Measurements from ENCODE around the gene ZER1. TPM values are rescaled to one million over a fixed set of nuclear protein-coding genes. Genes with fewer than 3 reads are reported as not detected.

Gene ZER1
- total RNA-seq, 1 donor from 2014 or later = 37.2 TPM

DNA sequence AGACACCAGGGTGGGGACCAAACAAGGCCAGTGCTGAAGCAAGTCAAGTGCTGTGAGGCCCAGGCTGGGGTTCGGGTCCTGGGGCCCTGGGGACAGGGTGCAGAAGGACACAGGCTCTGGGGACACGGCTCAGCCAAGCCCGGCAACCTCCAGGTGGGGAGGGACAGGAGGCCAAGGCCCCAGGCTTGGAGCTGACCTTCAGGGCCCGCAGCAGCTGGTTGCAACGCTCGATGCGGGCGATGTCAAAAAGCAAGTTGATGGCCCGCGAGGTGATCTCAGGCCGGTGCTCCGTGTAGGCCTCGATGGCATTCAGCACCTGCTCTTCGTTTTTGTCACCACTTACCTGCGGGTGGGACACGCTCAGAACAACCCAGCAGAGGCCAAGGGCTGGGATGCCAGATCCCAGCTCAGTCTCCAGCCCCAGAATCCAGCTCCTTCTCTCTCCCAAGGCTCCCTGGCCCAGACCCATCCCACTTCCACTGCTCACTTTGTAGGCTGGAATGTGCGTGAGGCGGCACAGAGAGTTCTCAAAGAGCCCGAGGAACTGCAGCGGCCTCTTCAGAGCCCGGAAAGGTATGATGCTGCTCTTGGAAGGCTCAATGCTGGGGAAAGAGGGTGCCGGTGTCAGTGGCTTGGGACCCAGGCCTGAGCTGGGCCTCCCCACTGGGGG is 20.7 kb downstream of the ZER1 start:
- no peak overlapping the region for H3K4me3 Mint-ChIP-seq
- TF ChIP-seq, protein P1, sequence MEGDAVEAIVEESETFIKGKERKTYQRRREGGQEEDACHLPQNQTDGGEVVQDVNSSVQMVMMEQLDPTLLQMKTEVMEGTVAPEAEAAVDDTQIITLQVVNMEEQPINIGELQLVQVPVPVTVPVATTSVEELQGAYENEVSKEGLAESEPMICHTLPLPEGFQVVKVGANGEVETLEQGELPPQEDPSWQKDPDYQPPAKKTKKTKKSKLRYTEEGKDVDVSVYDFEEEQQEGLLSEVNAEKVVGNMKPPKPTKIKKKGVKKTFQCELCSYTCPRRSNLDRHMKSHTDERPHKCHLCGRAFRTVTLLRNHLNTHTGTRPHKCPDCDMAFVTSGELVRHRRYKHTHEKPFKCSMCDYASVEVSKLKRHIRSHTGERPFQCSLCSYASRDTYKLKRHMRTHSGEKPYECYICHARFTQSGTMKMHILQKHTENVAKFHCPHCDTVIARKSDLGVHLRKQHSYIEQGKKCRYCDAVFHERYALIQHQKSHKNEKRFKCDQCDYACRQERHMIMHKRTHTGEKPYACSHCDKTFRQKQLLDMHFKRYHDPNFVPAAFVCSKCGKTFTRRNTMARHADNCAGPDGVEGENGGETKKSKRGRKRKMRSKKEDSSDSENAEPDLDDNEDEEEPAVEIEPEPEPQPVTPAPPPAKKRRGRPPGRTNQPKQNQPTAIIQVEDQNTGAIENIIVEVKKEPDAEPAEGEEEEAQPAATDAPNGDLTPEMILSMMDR (IDR thresholded peaks at IDR 0.05; ENCODE audit: unreplicated experiment) = no peak
- no peak for DNase-seq (ENCODE audit: low spot score in 2 of 2, unreplicated experiment in 2 of 2)
- no peaks in the 10 kb centered on the region for H3K27me3 Mint-ChIP-seq (ENCODE audit: low read depth)
- no peaks in the 10 kb centered on the region for H3K4me1 Mint-ChIP-seq
- no peak overlapping the region for H3K27ac Mint-ChIP-seq
- peaks cover 6% of the 10 kb centered on the region for H3K36me3 Mint-ChIP-seq
- H3K9me3 Mint-ChIP-seq = no peaks in the 10 kb centered on the region

DNA sequence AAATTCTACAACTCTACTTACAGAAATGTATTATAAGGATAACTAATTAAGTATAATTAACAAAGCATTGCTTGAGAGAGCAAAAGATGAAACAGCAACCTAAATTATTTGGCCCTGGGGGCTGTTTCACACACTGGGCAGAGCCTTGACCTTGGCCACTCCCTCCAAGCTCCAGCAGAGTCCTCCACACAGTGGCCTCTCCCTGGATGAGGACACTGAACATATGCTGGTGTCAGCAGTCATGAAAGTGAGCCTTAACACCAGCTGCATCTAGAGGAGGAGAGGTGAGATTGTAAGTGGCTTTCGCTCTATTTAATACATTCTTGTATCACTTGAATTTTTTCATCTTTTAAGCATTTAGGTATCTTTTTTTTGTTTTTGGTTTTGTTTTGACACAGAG is 24.5 kb downstream of the ZER1 start:
- peaks cover 9% of the 10 kb centered on the region for H3K36me3 Mint-ChIP-seq
- H3K4me1 Mint-ChIP-seq = no peaks in the 10 kb centered on the region
- TF ChIP-seq, protein P1 (IDR thresholded peaks at IDR 0.05; ENCODE audit: unreplicated experiment) = no peak
- DNase-seq (ENCODE audit: low spot score in 2 of 2, unreplicated experiment in 2 of 2) = no peak
- no peak overlapping the region for H3K4me3 Mint-ChIP-seq
- no peaks in the 10 kb centered on the region for H3K27me3 Mint-ChIP-seq (ENCODE audit: low read depth)
- H3K27ac Mint-ChIP-seq = no peak overlapping the region
- no peaks in the 10 kb centered on the region for H3K9me3 Mint-ChIP-seq

DNA sequence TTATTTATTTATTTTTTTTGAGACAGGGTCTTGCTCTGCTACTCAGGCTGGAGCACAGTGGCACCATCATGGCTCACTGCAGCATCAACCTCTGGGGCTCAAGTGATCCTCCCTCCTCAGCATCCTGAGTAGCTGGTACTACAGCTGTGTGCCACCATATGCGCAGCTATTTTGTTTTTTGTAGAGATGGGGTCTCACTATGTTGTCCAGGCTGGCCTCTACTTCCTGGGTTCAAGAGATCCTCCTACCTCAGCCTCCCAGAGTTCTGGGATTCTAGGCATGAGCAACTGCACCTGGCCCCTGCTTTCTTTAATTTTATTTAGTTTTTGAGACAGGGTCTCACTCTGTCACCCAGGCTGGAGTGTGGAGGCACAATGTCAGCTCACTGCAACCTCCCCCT is 28.3 kb downstream of the ZER1 start:
- Mint-ChIP-seq H3K4me3 (no peak overlapping the region), H3K4me1 (no peaks in the 10 kb centered on the region), H3K27me3 (ENCODE audit: low read depth) (no peaks in the 10 kb centered on the region), H3K9me3 (no peaks in the 10 kb centered on the region), H3K27ac (no peak overlapping the region), H3K36me3 (peaks cover 20% of the 10 kb centered on the region)
- TF ChIP-seq, protein P1 (IDR thresholded peaks at IDR 0.05; ENCODE audit: unreplicated experiment) = no peak
- no peak for DNase-seq (ENCODE audit: low spot score in 2 of 2, unreplicated experiment in 2 of 2)

DNA sequence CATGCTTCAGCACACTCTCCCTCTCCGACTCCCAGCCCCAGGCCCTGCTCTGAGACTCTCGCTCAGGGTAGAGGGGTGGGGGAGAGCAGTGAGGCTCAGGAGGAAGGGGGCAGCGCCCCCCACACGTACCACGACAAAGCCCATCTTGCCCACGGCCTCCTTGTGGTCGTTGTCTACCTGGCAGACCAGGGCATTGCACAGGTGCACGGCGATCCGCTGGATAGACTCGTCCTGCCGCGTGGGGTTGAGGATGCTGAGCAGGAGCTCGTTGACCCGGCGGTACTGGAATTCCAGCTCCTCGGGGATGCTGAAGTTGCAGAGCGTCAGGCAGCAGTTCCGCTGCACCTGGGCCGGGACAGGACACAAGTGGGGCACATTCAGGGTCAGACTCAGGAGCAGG is 29.3 kb downstream of the ZER1 start:
- no peaks in the 10 kb centered on the region for H3K4me1 Mint-ChIP-seq
- TF ChIP-seq, protein P1 (IDR thresholded peaks at IDR 0.05; ENCODE audit: unreplicated experiment) = no peak
- H3K27ac Mint-ChIP-seq = no peak overlapping the region
- H3K9me3 Mint-ChIP-seq = no peaks in the 10 kb centered on the region
- H3K36me3 Mint-ChIP-seq = peaks cover 23% of the 10 kb centered on the region
- no peaks in the 10 kb centered on the region for H3K27me3 Mint-ChIP-seq (ENCODE audit: low read depth)
- no peak overlapping the region for H3K4me3 Mint-ChIP-seq
- no peak for DNase-seq (ENCODE audit: low spot score in 2 of 2, unreplicated experiment in 2 of 2)

DNA sequence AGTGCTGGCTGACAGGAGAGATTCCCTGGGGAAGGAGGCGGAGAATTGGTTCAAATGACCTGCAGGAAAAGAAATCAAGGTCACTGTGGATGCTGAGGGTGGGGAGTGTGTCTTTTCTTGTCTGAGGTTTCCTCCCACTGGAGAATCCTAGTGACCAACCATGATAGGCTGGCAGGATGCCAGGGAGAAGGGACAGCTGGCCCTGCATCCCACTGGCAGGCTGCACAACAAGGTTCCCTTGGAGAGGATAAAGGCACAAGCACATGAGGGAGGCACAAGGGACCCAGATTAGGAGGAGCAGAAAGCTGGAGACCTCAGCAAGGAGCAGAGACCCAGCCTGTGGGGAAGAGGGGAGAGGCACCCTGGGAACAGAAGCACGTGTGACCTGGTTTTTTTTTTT is 36.4 kb downstream of the ZER1 start:
- H3K27ac Mint-ChIP-seq = no peak overlapping the region
- H3K36me3 Mint-ChIP-seq = peaks cover 20% of the 10 kb centered on the region
- DNase-seq (ENCODE audit: low spot score in 2 of 2, unreplicated experiment in 2 of 2) = no peak
- no peaks in the 10 kb centered on the region for H3K9me3 Mint-ChIP-seq
- peaks cover 4% of the 10 kb centered on the region for H3K4me1 Mint-ChIP-seq
- H3K4me3 Mint-ChIP-seq = no peak overlapping the region
- TF ChIP-seq, protein P1 (IDR thresholded peaks at IDR 0.05; ENCODE audit: unreplicated experiment) = no peak
- H3K27me3 Mint-ChIP-seq (ENCODE audit: low read depth) = no peaks in the 10 kb centered on the region

Measured in mesothelial cell of epicardium (in vitro differentiated cells).